CD4-positive, alpha-beta T cell treated with Interleukin-10 for 1 hour (primary cell): ENCODE results near the gene CDK16.
A peak's percentile ranks its signal among the peaks of the same experiment; 100 is the strongest.

Source experiments
- DNase-seq: peaks from one replicate; pipeline ENCODE4 v3.0.0-alpha.2; 2020

The CDK16 gene

DNA sequence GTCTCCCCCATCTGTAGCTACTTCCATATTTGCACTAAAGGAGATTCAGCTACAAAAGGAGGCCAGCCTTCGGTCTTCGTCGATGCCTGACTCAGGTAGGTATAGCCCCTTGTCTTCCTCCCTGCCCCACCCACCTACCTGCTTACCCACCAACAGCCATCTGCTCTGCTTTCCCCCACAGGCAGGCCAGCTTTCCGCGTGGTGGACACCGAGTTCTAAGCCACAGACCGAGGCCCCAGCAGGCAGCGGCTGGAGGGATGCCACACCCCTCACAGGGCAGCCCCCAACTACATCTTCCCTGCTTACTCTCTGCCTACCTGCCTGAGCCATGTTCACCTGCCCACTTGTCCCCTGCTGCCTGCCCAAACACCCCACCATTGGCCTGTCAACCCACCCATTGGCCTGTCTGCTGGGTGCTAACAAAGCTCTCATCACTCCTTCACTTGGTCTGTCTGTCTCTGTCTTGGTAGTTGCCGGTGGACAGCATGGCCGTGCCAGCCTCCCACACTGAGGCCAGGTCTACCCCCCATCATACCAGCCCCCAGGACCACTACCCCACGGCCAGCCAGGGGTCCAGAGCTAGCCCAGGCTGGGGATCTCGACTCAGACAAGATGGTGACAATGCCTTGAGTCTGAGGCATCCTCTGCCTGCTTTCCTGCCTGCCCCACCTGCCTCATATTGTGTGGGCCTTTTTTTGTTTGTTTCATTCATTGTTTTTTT, 10.2 kb downstream of the CDK16 start:
- DNase-seq: no peak

DNA sequence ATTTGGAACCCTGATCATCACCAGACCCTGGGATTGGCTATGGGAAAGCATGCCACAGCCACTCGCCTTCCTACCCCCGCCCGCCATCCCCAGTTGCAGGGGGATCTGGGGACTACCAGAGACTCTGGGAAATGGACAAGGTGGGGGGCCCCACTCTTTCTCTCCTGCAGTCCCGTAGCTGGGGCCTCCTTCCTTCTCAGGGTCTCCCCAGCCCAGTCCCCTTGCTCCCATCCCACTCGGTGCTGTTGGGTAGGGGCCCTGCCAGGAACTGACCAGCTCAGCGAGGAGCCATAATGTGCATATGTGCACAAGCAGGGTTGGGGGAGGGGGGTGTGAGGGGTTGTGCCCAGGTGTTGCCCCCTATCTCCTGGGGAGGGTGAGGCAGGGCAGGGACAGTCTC, 10.9 kb downstream of the CDK16 start:
- no peak for DNase-seq

DNA sequence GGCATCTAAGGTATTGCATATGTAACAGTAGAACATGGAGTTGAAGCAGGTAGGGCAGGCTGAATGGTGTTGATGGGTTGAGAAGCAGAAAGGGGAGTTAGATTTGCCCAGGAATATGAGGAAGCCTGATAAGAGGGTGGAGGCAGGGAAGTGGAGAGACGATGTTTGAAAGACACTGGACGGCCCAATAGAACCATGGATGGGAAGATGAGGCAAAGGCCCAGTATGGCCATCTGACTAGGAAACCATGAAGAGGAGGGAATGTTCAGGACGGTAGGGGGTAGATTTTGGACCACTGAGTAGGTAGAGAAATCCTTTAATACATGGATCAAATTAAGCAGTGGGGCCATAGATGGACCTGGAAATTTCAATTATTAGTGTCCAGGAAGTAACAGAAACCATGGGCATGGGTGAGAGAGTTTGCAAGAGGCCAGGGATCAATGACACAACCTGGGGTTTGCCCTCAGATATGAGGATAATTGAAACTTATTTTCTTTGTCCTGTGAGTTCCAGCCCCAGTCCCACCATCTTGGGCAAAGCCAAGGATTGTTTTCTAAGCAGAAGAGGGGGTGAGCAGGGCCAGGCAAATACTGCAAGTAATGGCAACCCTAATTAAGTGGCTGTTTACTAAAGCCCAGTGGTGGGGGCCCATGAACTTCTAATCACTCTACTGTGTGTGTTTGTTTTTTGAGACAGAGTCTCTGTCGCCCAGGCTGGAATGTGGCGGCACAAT, 11.8 kb downstream of the CDK16 start:
- no peak for DNase-seq

DNA sequence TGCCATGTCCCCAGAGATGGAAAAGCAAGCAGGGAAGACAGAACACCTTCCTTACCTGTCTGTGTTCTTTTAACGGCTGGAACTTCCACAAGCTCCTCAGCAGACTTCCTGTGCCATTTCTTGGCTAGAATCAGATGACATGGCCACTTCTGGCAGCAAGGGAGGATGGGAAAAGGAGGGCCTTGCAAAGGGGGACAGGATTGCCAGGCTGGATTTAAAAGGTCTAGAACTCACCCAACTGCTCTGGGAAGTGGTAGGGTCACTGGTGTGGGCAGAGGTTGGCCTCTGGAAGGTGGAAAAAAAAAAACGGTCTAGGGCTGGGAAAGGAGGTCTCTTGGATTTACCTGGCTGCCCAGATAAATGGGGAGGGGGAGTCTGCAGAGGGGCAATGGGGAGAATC, 12.7 kb downstream of the CDK16 start:
- DNase-seq: no peak

DNA sequence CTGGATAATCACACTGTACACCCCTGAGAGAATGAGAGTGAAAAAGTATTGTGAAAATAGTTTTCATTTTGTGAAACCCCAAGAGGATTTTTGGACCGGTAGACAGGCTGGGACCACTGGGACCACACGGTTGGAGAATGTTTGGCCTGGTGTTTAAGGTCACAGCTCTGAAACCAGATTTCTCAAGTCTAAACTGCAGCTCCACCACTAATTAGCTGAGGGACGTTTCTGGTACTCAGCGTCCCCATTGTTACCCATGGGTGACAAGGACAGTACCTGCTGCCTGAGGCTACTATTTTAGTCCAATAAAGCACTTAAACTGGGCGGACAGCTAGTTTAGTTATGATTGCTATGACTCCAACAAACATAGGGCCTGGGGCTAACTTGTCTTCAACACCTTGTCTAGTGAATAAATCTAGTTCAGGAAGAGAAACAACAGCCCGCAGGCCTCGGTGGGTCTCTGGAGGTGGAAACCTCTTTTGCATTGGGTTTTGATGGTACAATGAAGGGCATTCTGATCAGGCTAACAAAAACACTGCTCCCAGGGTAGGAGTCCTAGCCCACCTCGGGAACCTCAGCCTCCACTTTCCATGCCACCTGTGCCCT, 13.8 kb downstream of the CDK16 start:
- no peak for DNase-seq

DNA sequence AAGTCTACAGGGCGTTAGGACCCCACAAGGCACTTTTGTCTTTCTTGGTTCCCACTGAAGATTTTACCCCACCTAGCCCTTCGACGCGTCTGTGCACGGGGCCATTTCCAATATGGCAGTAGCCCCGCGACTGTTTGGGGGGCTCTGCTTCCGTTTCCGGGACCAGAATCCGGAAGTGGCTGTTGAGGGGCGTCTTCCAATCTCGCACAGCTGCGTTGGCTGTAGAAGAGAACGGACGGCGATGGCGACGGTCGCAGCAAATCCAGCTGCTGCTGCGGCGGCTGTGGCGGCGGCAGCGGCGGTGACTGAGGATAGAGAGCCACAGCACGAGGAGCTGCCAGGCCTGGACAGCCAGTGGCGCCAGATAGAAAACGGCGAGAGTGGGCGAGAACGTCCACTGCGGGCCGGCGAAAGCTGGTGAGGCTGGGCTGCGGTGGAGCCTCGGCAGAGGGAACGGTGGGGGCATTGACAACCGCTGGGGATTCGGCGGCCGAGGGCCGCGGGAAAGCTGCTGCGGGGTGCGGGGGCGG, 14.4 kb downstream of the CDK16 start, which contains the start of gene USP11:
TSS of gene USP11 (plus strand) at position 207 of the 530 bp plus-strand sequence. CDS start at position 242, 35 bp downstream.
- peak; percentile 71 for DNase-seq

DNA sequence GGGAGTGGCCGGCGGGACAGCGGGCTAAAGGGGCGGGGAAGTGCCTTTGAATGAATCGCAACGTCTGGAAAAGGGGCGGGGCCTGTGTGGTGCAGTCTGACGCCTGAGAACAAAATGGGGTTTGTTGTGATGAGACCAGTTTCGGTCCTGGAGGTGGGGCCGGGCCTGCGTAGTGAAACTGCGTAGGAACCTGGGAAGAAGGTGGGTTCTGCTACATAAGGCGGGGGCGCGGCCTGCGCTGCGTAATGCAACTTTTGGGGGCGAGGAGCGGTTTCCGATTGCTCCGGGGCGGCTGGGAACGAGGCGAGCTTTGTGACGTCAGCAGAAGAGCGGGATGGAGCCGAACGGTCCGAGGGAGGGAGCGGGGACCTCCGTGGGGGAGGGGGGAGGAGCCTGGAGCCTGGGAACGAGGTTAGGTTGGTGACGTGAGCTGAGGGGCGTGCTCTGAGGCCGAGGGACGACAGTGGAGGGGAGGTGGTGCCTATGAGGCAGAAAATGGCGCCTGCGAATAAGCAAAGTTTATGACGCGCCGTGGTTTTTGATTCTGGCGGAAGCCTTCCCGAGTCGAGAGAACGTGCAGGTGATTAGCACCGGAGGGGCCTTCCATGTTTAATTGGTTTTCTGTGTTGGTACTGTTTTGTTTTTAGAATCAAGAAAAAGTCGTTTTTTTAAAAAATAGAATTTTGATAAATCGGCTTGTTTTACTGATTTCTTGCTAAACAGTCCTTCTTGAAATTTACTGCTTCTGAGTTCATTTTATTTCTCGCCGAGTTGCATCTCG, 15.0 kb downstream of the CDK16 start:
- peak; percentile 97 for DNase-seq

DNA sequence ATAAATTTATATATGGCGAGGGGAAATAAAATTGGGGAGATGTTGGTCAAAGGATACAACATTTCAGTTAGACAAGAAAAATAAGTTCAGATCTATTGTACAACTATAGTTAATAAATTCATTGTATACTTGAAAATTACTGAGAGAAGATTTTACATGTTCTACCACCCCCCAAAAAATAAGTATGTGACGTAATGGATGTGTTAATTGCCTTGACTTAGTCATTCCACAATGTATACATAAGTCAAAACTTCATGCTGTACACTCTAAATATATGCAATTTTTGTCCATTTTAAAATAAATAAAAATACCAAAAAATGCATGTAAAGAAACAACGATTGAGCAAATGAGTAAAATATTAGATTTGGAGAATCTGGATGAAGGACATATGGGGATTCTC, 16.1 kb downstream of the CDK16 start:
- no peak for DNase-seq

DNA sequence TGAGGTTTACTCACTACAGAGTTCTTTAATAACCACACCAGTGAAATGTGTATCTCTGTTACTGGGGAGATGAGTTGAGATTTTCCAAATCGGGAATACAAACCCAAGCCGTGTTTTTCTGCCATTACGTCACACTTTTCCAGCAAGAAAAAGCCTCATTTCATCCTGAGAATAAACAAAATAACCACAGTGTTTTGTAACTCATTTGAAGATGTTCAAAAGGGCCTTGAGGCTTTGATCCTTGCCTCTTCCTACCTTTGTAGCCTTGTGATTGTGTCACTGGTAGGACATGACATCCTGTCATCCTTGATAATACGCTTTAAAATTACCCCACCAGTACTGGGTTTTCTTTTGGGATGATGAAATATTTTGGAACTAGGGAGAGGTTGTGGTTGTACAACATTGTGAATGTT, 17.2 kb downstream of the CDK16 start:
- DNase-seq: no peak

DNA sequence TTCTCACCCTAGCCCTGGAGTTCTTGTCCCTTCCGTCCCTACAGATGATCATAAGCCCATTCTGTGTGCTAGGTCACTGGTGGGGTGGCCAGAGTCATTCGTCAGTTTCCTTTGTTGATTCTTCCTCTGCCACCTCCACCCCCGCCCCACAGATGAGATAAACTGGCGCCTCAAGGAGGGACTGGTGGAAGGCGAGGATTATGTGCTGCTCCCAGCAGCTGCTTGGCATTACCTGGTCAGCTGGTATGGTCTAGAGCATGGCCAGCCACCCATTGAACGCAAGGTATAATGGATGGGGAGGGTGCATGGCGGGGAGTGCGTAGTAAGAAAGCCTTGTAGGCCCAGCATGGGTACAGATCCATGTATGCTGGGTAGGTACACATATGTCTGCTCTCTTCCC, 20.7 kb downstream of the CDK16 start:
- DNase-seq: no peak

DNA sequence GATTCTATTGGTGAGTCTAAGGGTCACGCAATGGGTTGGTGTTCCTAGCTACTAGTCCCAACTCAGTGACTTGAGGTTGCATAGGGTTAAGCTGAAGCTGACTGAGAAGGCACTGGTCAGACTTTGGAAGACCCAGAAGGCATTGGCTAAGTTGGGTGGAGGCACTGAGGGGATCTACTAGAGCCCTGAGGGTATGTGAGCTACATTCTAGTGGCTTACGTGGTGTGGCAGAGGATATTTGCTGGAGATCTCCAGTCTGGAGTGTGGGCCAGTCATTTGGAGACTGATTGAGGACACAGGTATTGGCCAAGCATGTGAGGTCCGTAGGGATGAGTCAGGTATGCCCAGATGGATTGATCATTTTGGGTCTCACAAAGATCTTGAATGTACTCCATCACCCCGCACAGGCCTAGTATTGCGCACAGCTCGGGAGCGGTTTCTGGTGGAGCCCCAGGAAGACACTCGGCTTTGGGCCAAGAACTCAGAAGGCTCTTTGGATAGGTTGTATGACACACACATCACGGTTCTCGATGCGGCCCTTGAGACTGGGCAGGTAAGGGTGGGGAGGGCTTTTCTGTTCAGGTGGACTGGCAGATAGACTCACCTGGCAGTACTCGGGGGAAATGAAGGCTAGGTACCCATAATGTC, 21.5 kb downstream of the CDK16 start:
- DNase-seq: no peak

DNA sequence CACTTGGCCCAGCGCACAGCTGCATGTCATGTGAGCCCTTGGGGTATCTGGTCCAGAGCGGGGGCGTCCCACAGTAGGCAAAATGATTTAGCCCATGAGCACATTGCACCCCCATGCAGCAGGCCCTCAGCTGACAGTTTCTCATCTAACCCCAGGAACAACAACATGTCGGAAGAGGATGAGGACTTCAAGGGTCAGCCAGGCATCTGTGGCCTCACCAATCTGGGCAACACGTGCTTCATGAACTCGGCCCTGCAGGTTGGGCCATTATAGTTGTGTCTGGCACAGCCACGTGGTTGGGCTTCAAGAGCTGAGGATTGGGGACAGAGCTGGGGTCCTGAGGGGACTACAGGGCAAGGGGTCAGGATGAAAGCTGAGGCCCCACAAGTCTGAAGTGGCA, 22.1 kb downstream of the CDK16 start:
- DNase-seq: no peak

DNA sequence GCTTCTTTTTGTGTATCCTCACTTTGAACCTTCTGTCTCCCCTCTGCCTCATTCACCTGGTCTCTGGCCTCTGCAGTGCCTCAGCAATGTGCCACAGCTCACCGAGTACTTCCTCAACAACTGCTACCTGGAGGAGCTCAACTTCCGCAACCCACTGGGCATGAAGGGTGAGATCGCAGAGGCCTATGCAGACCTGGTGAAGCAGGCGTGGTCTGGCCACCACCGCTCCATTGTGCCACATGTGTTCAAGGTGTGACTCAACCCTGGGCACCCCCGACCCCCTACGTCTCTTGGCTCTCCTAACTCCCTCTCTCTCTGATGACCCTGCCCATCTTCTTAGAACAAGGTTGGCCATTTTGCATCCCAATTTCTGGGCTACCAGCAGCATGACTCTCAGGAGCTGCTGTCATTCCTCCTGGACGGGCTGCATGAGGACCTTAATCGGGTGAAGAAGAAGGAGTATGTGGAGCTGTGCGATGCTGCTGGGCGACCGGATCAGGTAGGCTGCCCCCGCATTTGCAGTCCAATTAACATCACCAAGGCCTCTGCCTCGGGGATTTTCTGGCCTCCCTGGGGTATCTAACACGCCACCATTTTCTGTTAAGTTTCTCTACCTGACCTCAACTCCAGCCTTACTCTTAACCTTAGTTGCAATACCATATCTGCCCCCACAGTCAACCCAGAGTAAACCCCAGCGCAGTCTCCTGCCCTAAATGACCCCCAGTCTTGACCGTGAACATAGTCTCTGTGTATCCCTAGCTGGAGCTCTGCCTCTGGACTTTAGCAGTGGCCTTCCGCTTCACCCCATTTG, 22.9 kb downstream of the CDK16 start:
- no peak for DNase-seq

DNA sequence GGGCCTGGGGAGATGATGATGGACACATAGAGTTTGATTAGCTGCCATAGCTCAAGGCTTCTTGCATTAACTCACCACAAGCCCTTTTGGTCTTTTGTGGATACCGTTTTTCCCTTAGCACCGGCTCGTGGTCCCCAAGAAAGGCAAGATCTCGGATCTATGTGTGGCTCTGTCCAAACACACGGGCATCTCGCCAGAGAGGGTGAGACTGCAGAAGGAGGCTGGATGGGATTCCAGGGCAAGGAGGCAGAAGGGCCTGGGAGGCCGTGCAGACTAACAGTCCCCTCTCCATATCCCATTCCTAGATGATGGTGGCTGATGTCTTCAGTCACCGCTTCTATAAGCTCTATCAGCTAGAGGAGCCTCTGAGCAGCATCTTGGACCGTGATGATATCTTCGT, 23.8 kb downstream of the CDK16 start:
- DNase-seq: no peak

DNA sequence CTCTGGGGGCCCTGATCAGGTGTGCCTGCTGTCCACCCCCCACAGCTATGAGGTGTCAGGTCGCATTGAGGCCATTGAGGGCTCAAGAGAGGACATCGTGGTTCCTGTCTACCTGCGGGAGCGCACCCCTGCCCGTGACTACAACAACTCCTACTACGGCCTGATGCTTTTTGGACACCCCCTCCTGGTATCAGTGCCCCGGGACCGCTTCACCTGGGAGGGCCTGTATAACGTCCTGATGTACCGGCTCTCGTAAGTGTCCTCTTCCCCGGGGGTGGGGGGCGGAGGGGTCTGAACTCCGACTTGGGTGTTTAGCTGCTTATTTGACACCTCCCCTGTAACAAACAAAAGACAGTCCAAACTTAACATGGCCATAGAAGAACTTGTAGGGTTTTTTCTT, 24.9 kb downstream of the CDK16 start:
- DNase-seq: no peak

DNA sequence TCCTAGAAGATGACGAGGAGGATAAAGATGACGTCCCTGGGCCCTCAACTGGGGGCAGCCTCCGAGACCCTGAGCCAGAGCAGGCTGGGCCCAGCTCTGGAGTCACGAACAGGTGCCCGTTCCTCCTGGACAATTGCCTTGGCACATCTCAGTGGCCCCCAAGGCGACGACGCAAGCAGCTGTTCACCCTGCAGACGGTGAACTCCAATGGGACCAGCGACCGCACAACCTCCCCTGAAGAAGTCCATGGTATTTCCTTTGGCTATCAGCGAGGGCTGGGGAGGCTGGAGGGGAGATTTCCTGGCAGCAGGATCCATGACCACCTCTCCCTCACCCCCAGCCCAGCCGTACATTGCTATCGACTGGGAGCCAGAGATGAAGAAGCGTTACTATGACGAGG, 26.2 kb downstream of the CDK16 start:
- DNase-seq: no peak

DNA sequence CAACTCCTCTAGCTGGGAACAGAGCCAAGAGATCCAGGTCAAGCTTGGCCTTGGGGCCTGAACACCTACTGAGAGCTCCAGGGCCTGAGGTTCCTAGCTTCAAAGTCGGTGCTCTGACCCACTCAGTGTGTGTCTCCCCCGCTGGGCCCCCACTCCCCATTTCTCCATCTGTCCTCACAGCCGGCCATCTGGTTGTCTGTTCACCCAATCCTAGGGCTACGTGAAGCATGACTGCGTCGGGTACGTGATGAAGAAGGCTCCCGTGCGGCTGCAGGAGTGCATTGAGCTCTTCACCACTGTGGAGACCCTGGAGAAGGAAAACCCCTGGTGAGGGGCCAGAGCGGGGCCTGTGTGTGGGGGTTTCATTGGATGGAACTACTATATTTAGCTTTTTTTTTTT, 26.7 kb downstream of the CDK16 start:
- DNase-seq: no peak

DNA sequence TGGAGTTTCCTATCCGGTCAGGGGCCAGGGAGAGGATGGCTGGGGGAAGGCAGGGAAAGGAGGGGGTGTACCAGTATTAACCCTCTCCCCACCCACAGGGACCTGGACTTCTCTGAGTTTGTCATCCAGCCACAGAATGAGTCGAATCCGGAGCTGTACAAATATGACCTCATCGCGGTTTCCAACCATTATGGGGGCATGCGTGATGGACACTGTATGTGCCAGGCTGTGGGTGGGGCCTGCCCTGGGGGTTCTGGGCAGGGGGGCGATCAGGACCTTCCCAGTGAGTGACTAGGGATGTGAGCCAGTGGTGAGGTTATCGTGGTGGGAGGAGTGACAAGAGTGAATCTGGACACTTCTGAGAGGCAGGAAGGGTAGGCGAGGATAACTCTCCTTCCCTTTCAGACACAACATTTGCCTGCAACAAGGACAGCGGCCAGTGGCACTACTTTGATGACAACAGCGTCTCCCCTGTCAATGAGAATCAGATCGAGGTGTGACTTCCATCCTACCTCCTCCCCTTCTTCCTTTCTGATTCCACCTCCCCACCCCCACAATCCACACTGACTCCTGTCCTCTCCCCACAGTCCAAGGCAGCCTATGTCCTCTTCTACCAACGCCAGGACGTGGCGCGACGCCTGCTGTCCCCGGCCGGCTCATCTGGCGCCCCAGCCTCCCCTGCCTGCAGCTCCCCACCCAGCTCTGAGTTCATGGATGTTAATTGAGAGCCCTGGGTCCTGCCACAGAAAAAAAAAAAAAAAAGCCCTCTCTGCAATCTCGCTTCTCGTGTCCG, 28.9 kb downstream of the CDK16 start:
- DNase-seq: no peak

DNA sequence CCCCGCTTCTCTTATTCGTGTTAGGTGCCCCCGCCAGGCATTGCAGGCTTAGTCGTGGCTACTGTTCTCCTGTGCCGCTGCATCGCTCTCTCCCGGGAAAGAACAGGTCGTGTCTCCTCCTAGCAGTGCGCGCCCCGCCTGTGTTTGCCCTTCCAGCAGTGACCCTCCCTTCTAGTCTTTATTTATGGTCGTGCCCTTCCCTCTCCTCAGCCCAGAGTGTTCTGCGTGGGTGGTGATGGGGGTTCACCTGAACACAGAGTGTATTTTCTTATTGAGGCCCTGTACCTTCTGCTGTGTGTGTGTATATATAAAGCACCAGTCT, 29.5 kb downstream of the CDK16 start:
- no peak for DNase-seq

DNA sequence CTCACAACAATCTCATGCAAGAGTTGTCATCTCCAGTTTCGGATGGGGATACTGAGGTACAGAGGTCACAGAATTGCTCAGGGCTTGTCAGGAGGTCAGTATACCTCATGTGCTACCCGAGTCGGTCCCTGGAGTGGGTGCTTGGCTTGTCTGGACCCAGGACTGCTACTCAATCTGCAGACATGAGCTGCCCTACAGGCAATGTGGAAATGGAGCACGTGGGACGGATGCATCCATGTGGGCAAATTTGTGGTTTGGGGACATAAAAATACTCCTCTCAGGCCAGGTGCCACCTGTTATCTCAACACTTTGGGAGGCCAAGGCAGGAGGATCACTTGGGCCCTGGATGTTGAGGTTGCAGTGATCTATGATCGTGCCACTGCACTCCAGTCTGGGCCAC, 30.1 kb downstream of the CDK16 start:
- no peak for DNase-seq

DNA sequence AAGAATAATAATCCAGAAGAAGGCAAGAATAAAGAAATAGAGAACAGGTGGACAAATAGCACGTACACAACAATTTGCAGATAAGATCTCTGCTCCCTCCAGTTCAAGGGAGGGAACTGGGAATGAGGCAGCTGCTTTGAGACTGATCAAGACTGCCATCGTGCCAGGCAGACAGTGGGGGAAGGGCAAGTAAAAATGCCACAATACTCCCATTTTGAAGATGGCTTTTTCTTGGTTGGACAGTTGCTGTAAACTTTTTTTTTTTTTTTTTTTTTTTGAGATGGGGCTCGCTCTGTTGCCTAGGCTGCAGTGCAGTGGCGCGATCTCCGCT, 31.5 kb downstream of the CDK16 start:
- no peak for DNase-seq
